K562 treated with DMSO at 1 percent for 4 hours (cell line): Measurements from ENCODE around the gene U2AF2. TPM values are rescaled to one million over a fixed set of nuclear protein-coding genes. Genes with fewer than 3 reads are reported as not detected.

Source experiments
- total RNA-seq: library from RNA; unstranded; fragments of 300-600 nt; gene quantifications from 2 replicates; pipeline ENCODE4 v1.2.3, GENCODE V29; 2022; ENCODE audit not compliant: insufficient read depth

The U2AF2 gene
- total RNA-seq: 167 and 168 TPM in 2 replicates

GRCh38 chr19:55654868-55655647, at the start of gene U2AF2:
TSS of gene U2AF2 (plus strand) at chr19:55655035. CDS start at chr19:55655105, 70 bp downstream.

GRCh38 chr19:55605637-55606470, 49.0 kb upstream of the U2AF2 start, which contains the start of gene ZNF865:
TSS of gene ZNF865 (plus strand) at chr19:55605647. CDS start at chr19:55613619, 7,972 bp downstream.

GRCh38 chr19:55624109-55625003, 30.5 kb upstream of the U2AF2 start, which contains the start of gene ZNF784:
TSS of gene ZNF784 (minus strand) at chr19:55624566. CDS start at chr19:55624561, 5 bp downstream.

GRCh38 chr19:55640577-55641425, 14.0 kb upstream of the U2AF2 start, which contains the start of gene ZNF580:
TSS of gene ZNF580 (plus strand) at chr19:55641002. CDS start at chr19:55642509, 1,507 bp downstream.

GRCh38 chr19:55643003-55643886, 11.6 kb upstream of the U2AF2 start, which contains the start of gene ZNF581:
TSS of gene ZNF581 (plus strand) at chr19:55643649. CDS start at chr19:55644572, 923 bp downstream.

GRCh38 chr19:55647732-55648584, 6.9 kb upstream of the U2AF2 start, which contains the start of gene CCDC106:
TSS of gene CCDC106 (plus strand) at chr19:55648212. CDS start at chr19:55649047, 835 bp downstream.

GRCh38 chr19:55674841-55675660, 20.2 kb downstream of the U2AF2 start, which contains the start of gene EPN1:
TSS of gene EPN1 (plus strand) at chr19:55675226. CDS start at chr19:55678628, 3,402 bp downstream.

Other genes starting within 250 kb of the U2AF2 start
- 377 and 436 TPM in 2 replicates for gene UBE2S, start 247.2 kb upstream of the U2AF2 start, total RNA-seq
- gene SHISA7, start 211.7 kb upstream of the U2AF2 start, total RNA-seq: not detected in 2 replicates
- gene ISOC2, start 193.4 kb upstream of the U2AF2 start, total RNA-seq: 94.9 and 118 TPM in 2 replicates
- gene C19orf85, start 190.3 kb upstream of the U2AF2 start, total RNA-seq: not detected in 2 replicates
- 10.4 and 18.8 TPM in 2 replicates for gene ZNF628, start 178.4 kb upstream of the U2AF2 start, total RNA-seq
- gene NAT14, start 169.8 kb upstream of the U2AF2 start, total RNA-seq: 37.1 and 38.8 TPM in 2 replicates
- 0.25 TPM in 1 of 2 replicates, not detected in the other for gene SSC5D, start 166.6 kb upstream of the U2AF2 start, total RNA-seq
- gene SBK2, start 117.9 kb upstream of the U2AF2 start, total RNA-seq: not detected in 2 replicates
- not detected in 2 replicates for gene SBK3, start 109.5 kb upstream of the U2AF2 start, total RNA-seq
- 12.2 and 14.3 TPM in 2 replicates for gene ZNF579, start 74.2 kb upstream of the U2AF2 start, total RNA-seq
- gene FIZ1, start 55.5 kb upstream of the U2AF2 start, total RNA-seq: 13.4 and 17.2 TPM in 2 replicates
- 34.2 and 37.8 TPM in 2 replicates for gene ZNF524, start 54.7 kb upstream of the U2AF2 start, total RNA-seq
- gene ZNF865, start 49.4 kb upstream of the U2AF2 start, total RNA-seq: 28.3 and 33.7 TPM in 2 replicates
- gene ZNF784, start 30.5 kb upstream of the U2AF2 start, total RNA-seq: 5.5 and 6.5 TPM in 2 replicates
- gene ZNF580, start 14.0 kb upstream of the U2AF2 start, total RNA-seq: 52.4 and 60.5 TPM in 2 replicates
- 57.6 and 69.0 TPM in 2 replicates for gene ZNF581, start 11.4 kb upstream of the U2AF2 start, total RNA-seq
- 30.7 and 33.6 TPM in 2 replicates for gene CCDC106, start 6.8 kb upstream of the U2AF2 start, total RNA-seq
- gene EPN1, start 20.2 kb downstream of the U2AF2 start, total RNA-seq: 100 and 102 TPM in 2 replicates
- not detected in 2 replicates for gene NLRP9, start 83.4 kb downstream of the U2AF2 start, total RNA-seq
- gene RFPL4A, start 104.1 kb downstream of the U2AF2 start, total RNA-seq: 1.7 and 2.4 TPM in 2 replicates
- gene RFPL4AL1, start 114.1 kb downstream of the U2AF2 start, total RNA-seq: not detected in 2 replicates
- gene NLRP11, start 177.0 kb downstream of the U2AF2 start, total RNA-seq: 0.33 and 0.83 TPM in 2 replicates
- gene NLRP4, start 181.5 kb downstream of the U2AF2 start, total RNA-seq: 0.59 and 1.3 TPM in 2 replicates